ENCODE data around the gene UBE2E1.

UBE2E1 gene

GRCh38 chr3:23767546-23767945 lies 38.2 kb upstream of the UBE2E1 start:
- H3K4me3 ChIP-seq (ENCODE audit: low read depth, low read length, poor library complexity, severe bottlenecking) = no peak overlapping the region
- H3K9me3 ChIP-seq (ENCODE audit: low read length) = no peaks in the 10 kb centered on the region
- H3F3A ChIP-seq (ENCODE audit: insufficient read depth, low read length) = 0 out of 2 replicates have a peak, but pooled peaks cover under 1% of the 10 kb centered on the region
- no peaks in the 10 kb centered on the region for H3K36me3 ChIP-seq (ENCODE audit: insufficient read depth, low read length)
- no peak for TF ChIP-seq CTCF (IDR thresholded peaks at IDR 0.05; ENCODE audit: low read length)
- TF ChIP-seq EZH2 (IDR thresholded peaks at IDR 0.05; ENCODE audit: borderline replicate concordance, low read length) = no peak
- H2AFZ ChIP-seq (ENCODE audit: low read length) = no peak overlapping the region
- no peaks in the 10 kb centered on the region for H3K27me3 ChIP-seq (ENCODE audit: insufficient read depth, low read length)
- no peaks in the 10 kb centered on the region for H4K20me1 ChIP-seq (ENCODE audit: insufficient read depth, low read length)
- H3K27ac ChIP-seq (ENCODE audit: low read depth, low read length, poor library complexity, severe bottlenecking) = no peak overlapping the region
- peaks cover 16% of the 10 kb centered on the region for H3K4me1 ChIP-seq (ENCODE audit: insufficient read depth, low read length, severe bottlenecking)
- no peak overlapping the region for H3K4me2 ChIP-seq (ENCODE audit: low read length)
- H3K9ac ChIP-seq (ENCODE audit: low read length) = no peak overlapping the region
- H3K9me2 ChIP-seq (ENCODE audit: low read depth, low read length) = no peaks in the 10 kb centered on the region
- no peaks in the 10 kb centered on the region for H3K79me2 ChIP-seq (ENCODE audit: insufficient read depth, low read length)

GRCh38 chr3:23775254-23775909 lies 30.4 kb upstream of the UBE2E1 start:
- Histone ChIP-seq H3K4me1 (ENCODE audit: insufficient read depth, low read length, severe bottlenecking) (no peaks in the 10 kb centered on the region), H3K27me3 (ENCODE audit: insufficient read depth, low read length) (no peaks in the 10 kb centered on the region), H3K36me3 (ENCODE audit: insufficient read depth, low read length) (no peaks in the 10 kb centered on the region), H3K4me2 (ENCODE audit: low read length) (no peak overlapping the region), H4K20me1 (ENCODE audit: insufficient read depth, low read length) (no peaks in the 10 kb centered on the region), H3K27ac (ENCODE audit: low read depth, low read length, poor library complexity, severe bottlenecking) (no peak overlapping the region), H3K9me3 (ENCODE audit: low read length) (no peaks in the 10 kb centered on the region), H3K4me3 (ENCODE audit: low read depth, low read length, poor library complexity, severe bottlenecking) (no peak overlapping the region), H2AFZ (ENCODE audit: low read length) (no peak overlapping the region), H3K9me2 (ENCODE audit: low read depth, low read length) (no peaks in the 10 kb centered on the region), H3K9ac (ENCODE audit: low read length) (no peak overlapping the region), H3F3A (ENCODE audit: insufficient read depth, low read length) (no peaks in the 10 kb centered on the region), H3K79me2 (ENCODE audit: insufficient read depth, low read length) (no peaks in the 10 kb centered on the region)
- TF ChIP-seq EZH2 (IDR thresholded peaks at IDR 0.05; ENCODE audit: borderline replicate concordance, low read length) (no peak), CTCF (IDR thresholded peaks at IDR 0.05; ENCODE audit: low read length) (no peak)

- Histone ChIP-seq H2AFZ (ENCODE audit: low read length) (no peak overlapping the region), H3K9me3 (ENCODE audit: low read length) (no peaks in the 10 kb centered on the region)
These were observed 29.3 kb upstream of the UBE2E1 start for GRCh38 chr3:23776352-23776891.

More at GRCh38 chr3:23776352-23776891, 29.3 kb upstream of the UBE2E1 start:
- H4K20me1 ChIP-seq (ENCODE audit: insufficient read depth, low read length) = no peaks in the 10 kb centered on the region
- H3K9me2 ChIP-seq (ENCODE audit: low read depth, low read length) = no peaks in the 10 kb centered on the region
- no peaks in the 10 kb centered on the region for H3F3A ChIP-seq (ENCODE audit: insufficient read depth, low read length)
- TF ChIP-seq EZH2 (IDR thresholded peaks at IDR 0.05; ENCODE audit: borderline replicate concordance, low read length) (no peak), CTCF (IDR thresholded peaks at IDR 0.05; ENCODE audit: low read length) (no peak)
- H3K9ac ChIP-seq (ENCODE audit: low read length) = no peak overlapping the region
- no peaks in the 10 kb centered on the region for H3K4me1 ChIP-seq (ENCODE audit: insufficient read depth, low read length, severe bottlenecking)
- no peak overlapping the region for H3K4me2 ChIP-seq (ENCODE audit: low read length)
- H3K4me3 ChIP-seq (ENCODE audit: low read depth, low read length, poor library complexity, severe bottlenecking) = no peak overlapping the region
- H3K27ac ChIP-seq (ENCODE audit: low read depth, low read length, poor library complexity, severe bottlenecking) = no peak overlapping the region
- no peaks in the 10 kb centered on the region for H3K36me3 ChIP-seq (ENCODE audit: insufficient read depth, low read length)
- H3K27me3 ChIP-seq (ENCODE audit: insufficient read depth, low read length) = no peaks in the 10 kb centered on the region
- H3K79me2 ChIP-seq (ENCODE audit: insufficient read depth, low read length) = no peaks in the 10 kb centered on the region
